Measurements from ENCODE around the gene CFL1.

The CFL1 gene

DNA sequence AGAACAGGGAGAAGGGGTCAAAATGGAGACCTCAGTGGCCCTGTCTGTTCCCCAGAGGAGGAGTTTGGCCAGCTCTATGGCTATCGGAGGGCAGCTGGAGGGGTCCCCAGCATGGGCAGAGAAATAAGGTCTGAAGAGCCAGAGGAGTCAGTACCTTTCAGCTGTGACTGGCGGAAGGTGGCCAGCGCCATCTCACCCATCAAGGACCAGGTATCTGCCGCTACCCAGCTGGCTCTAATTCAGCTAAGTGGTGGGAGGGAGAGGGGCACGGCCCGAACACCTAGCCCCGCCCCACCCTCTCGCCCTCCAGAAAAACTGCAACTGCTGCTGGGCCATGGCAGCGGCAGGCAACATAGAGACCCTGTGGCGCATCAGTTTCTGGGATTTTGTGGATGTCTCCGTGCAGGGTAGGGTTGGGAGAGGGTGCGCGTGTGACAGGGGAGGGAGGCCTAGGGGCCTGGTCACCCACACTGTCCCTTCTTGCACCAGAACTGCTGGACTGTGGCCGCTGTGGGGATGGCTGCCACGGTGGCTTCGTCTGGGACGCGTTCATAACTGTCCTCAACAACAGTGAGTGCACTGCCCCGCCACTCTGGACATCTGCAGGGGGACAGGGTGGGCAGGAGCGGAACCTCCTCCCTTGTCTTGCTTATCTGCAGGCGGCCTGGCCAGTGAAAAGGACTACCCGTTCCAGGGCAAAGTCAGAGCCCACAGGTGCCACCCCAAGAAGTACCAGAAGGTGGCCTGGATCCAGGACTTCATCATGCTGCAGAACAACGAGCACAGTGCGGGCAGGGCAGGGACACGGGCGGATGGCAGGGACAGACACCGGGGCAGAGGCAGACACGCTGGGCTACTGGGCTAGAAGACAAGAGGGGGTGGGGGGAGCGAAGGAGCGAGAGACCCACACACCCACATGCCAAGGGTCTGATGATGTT is 24.4 kb upstream of the CFL1 start:
- H3K4me3 ChIP-seq (ENCODE audit: low read depth, low read length), result no peak overlapping the region
- DNase-seq (ENCODE audit: low read depth), result no peak
- TF ChIP-seq, protein P1, sequence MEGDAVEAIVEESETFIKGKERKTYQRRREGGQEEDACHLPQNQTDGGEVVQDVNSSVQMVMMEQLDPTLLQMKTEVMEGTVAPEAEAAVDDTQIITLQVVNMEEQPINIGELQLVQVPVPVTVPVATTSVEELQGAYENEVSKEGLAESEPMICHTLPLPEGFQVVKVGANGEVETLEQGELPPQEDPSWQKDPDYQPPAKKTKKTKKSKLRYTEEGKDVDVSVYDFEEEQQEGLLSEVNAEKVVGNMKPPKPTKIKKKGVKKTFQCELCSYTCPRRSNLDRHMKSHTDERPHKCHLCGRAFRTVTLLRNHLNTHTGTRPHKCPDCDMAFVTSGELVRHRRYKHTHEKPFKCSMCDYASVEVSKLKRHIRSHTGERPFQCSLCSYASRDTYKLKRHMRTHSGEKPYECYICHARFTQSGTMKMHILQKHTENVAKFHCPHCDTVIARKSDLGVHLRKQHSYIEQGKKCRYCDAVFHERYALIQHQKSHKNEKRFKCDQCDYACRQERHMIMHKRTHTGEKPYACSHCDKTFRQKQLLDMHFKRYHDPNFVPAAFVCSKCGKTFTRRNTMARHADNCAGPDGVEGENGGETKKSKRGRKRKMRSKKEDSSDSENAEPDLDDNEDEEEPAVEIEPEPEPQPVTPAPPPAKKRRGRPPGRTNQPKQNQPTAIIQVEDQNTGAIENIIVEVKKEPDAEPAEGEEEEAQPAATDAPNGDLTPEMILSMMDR (IDR thresholded peaks at IDR 0.05; ENCODE audit: insufficient read depth, low read depth, low read length, missing control alignments), result no peak

GRCh38 chr11:65880844-65881421 is 23.0 kb upstream of the CFL1 start:
- TF ChIP-seq, protein P1 (IDR thresholded peaks at IDR 0.05; ENCODE audit: insufficient read depth, low read depth, low read length, missing control alignments), result no peak
- H3K4me3 ChIP-seq (ENCODE audit: low read depth, low read length), result no peak overlapping the region
- no peak for DNase-seq (ENCODE audit: low read depth)

GRCh38 chr11:65880027-65880426 is 22.0 kb upstream of the CFL1 start:
- no peak for DNase-seq (ENCODE audit: low read depth)
- TF ChIP-seq, protein P1 (IDR thresholded peaks at IDR 0.05; ENCODE audit: insufficient read depth, low read depth, low read length, missing control alignments), result no peak
- H3K4me3 ChIP-seq (ENCODE audit: low read depth, low read length), result no peak overlapping the region

GRCh38 chr11:65879617-65880016 is 21.6 kb upstream of the CFL1 start, which contains the start of gene CTSW:
TSS of gene CTSW (plus strand) at chr11:65879837. CDS start at chr11:65879855, 18 bp downstream.
- no peak for DNase-seq (ENCODE audit: low read depth)
- TF ChIP-seq, protein P1 (IDR thresholded peaks at IDR 0.05; ENCODE audit: insufficient read depth, low read depth, low read length, missing control alignments), result no peak
- H3K4me3 ChIP-seq (ENCODE audit: low read depth, low read length), result no peak within 1 kb of the TSS

GRCh38 chr11:65873318-65874156 is 15.6 kb upstream of the CFL1 start:
- DNase-seq (ENCODE audit: low read depth), result peak; percentile 96
- TF ChIP-seq, protein P1 (IDR thresholded peaks at IDR 0.05; ENCODE audit: insufficient read depth, low read depth, low read length, missing control alignments), result no peak
- peak overlapping the region; percentile 66 for H3K4me3 ChIP-seq (ENCODE audit: low read depth, low read length)

DNA sequence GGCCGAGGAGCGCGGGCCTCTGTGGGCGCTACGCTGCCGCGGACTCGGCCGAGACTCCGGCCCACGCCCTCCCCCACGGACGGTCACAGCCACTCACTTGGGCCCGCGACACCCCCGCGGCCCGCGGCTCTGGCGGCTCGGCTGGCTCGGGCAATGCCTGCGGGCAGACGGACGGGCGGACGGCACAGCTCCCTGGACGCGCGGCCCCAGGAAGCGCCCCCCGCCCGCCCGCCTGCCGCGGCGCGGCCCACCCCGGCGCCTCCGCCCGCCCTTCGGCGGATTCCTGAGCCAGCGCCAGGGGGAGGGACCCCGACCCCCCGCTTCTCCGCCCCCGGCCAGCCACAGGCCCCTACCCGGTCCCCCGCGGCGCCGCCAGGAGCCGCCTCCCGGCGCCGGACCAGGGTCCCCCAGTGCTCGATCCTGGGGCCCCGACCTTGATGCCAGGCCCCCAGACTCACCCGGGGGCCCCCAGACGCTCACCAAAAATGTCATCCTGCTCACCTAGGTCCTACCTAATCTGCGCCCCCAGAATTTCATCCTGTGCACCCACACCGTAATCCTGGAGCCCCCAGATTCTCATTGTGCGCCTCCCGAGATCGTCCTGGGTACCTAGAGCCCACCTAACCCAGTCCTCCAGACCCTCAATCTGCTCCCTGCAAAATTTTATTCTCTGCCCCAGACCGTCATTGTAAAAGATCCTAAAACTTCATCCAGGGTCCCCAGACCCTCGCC is 14.8 kb upstream of the CFL1 start, which contains the start of gene EFEMP2:
TSS of gene EFEMP2 (minus strand) at position 215 of the 732 bp plus-strand sequence. CDS start 446 bp downstream, outside the sequence.
- peak within 1 kb of the TSS; percentile 66 for H3K4me3 ChIP-seq (ENCODE audit: low read depth, low read length)
- DNase-seq (ENCODE audit: low read depth), result no peak
- TF ChIP-seq, protein P1 (IDR thresholded peaks at IDR 0.05; ENCODE audit: insufficient read depth, low read depth, low read length, missing control alignments), result no peak
